RWPE2 (cell line): ENCODE data around the gene ZNF292.

Experiments
- ATAC-seq: fragments of 200-7000 bp; cut with Tn5 transposase; 3 replicates; pipeline ENCODE4 v1.9.1; 2021; ENCODE audit warnings: low read depth
- DNase-seq: peaks from one replicate; pipeline ENCODE4 v3.0.0-alpha.2; 2020; ENCODE audit warnings: low spot score
- H3K27ac ChIP-seq: fragments of 450-650 bp; 2 replicates; pipeline ENCODE4 v1.5.1; 2017; ENCODE audit warnings: mild to moderate bottlenecking; ENCODE audit not compliant: poor library complexity, severe bottlenecking
- H3K27me3 ChIP-seq: fragments of 250-450 bp; sonication (Bioruptor Pico); 2 replicates; pipeline ENCODE4 v1.5.1; 2021; ENCODE audit warnings: mild to moderate bottlenecking, moderate library complexity; ENCODE audit not compliant: insufficient read depth, poor library complexity, severe bottlenecking
- H3K36me3 ChIP-seq: fragments of 250-450 bp; sonication (Bioruptor Pico); 2 replicates; pipeline ENCODE4 v1.5.1; 2020; ENCODE audit warnings: low read depth, mild to moderate bottlenecking, moderate library complexity
- H3K4me1 ChIP-seq: fragments of 250-450 bp; sonication (Bioruptor Pico); 2 replicates; pipeline ENCODE4 v1.5.1; 2021; ENCODE audit warnings: mild to moderate bottlenecking, moderate library complexity; ENCODE audit not compliant: insufficient read depth, poor library complexity, severe bottlenecking
- H3K4me3 ChIP-seq: fragments of 250-450 bp; sonication (Bioruptor Pico); 2 replicates; pipeline ENCODE4 v1.5.1; 2021; ENCODE audit warnings: mild to moderate bottlenecking, moderate library complexity; ENCODE audit not compliant: severe bottlenecking
- H3K9me3 ChIP-seq: fragments of 250-450 bp; sonication (Bioruptor Pico); 2 replicates; pipeline ENCODE4 v1.5.1; 2021; ENCODE audit warnings: mild to moderate bottlenecking, moderate library complexity; ENCODE audit not compliant: severe bottlenecking
- CTCF ChIP-seq: fragments of 450-650 bp; IDR thresholded peaks from one replicate; pipeline ENCODE4 v1.5.1; 2017; ENCODE audit warnings: mild to moderate bottlenecking, moderate library complexity; ENCODE audit not compliant: poor library complexity, severe bottlenecking

ZNF292 gene

GRCh38 chr6:87200469-87201175 is 45.3 kb downstream of the ZNF292 start:
- H3K9me3 ChIP-seq = no peaks in the 10 kb centered on the region
- no peaks in the 10 kb centered on the region for H3K27me3 ChIP-seq
- no peaks in the 10 kb centered on the region for H3K4me1 ChIP-seq
- no peak for DNase-seq
- TF ChIP-seq CTCF = no peak
- H3K27ac ChIP-seq = no peak overlapping the region
- no peak for ATAC-seq
- no peak overlapping the region for H3K4me3 ChIP-seq
- H3K36me3 ChIP-seq = peaks cover 14% of the 10 kb centered on the region

DNA sequence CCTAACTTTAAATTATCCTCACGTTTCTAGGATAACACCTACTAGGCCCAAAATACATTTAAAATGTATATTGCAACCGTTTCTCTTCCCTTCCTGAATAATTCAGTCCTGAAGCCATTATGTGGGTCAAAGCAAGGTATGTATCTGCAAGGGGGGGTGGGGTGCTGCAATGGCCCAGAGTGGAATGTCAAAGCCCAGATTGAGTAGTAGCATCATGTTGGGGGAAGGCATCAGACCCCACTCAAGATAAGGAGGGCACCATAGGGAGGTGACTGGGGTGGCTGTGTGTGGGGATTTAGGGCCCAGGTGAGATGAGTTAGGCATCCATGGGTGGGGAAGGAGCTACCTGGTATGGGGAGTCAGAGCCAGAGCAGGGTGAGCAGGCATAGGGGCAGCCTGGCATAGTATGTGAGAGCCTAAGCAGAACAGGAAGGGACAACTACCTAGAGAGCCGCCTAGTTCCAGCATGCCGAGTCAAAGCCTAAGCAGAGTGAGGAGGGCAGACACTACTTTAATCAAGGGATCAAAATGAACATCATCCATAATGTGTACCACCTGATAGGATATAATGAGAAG is 48.2 kb downstream of the ZNF292 start:
- Histone ChIP-seq H3K4me1 (no peaks in the 10 kb centered on the region), H3K36me3 (peaks cover 18% of the 10 kb centered on the region), H3K27ac (no peak overlapping the region), H3K27me3 (no peaks in the 10 kb centered on the region), H3K4me3 (no peak overlapping the region), H3K9me3 (no peaks in the 10 kb centered on the region)
- ATAC-seq (no peak), DNase-seq (no peak)
- no peak for TF ChIP-seq CTCF

GRCh38 chr6:87209812-87210211 is 54.4 kb downstream of the ZNF292 start:
- Histone ChIP-seq H3K9me3 (no peaks in the 10 kb centered on the region), H3K27ac (no peak overlapping the region), H3K4me3 (no peak overlapping the region), H3K27me3 (no peaks in the 10 kb centered on the region), H3K36me3 (peaks cover 15% of the 10 kb centered on the region; the same call in 1 of the 2 replicates), H3K4me1 (no peaks in the 10 kb centered on the region)
- ATAC-seq = no peak
- no peak for TF ChIP-seq CTCF
- no peak for DNase-seq

DNA sequence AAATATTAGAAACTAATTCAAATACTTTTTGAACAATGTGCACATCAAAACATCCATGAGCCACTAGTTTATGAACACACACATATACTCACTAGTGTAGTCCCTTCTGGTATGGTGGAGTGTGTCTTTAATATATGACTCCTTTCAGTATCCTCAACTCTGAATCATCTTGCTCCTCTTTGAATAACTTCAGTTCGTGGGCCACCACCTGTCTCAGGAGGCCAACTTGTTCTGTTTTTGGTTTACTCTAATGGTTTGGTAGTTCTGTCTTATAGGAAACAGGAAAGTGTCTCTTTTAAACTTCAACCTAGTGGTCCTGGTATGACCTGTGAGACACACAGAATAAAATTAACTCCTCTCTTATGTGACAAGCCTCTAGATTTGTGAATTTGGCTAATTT is 55.6 kb downstream of the ZNF292 start:
- H3K9me3 ChIP-seq = no peaks in the 10 kb centered on the region
- H3K36me3 ChIP-seq = peaks cover 22% of the 10 kb centered on the region
- DNase-seq (no peak), ATAC-seq (no peak)
- H3K27me3 ChIP-seq = no peaks in the 10 kb centered on the region
- no peak overlapping the region for H3K4me3 ChIP-seq
- TF ChIP-seq CTCF = no peak
- no peaks in the 10 kb centered on the region for H3K4me1 ChIP-seq
- no peak overlapping the region for H3K27ac ChIP-seq

GRCh38 chr6:87212596-87212995 is 57.2 kb downstream of the ZNF292 start:
- Histone ChIP-seq H3K27ac (no peak overlapping the region), H3K4me1 (no peaks in the 10 kb centered on the region), H3K36me3 (peaks cover 34% of the 10 kb centered on the region), H3K9me3 (no peaks in the 10 kb centered on the region), H3K4me3 (no peak overlapping the region), H3K27me3 (no peaks in the 10 kb centered on the region)
- no peak for TF ChIP-seq CTCF
- DNase-seq (no peak), ATAC-seq (no peak)
